HepG2 (cell line): Measurements from ENCODE around the gene CDC20. TPM values are rescaled to one million over a fixed set of nuclear protein-coding genes. Genes with fewer than 3 reads are reported as not detected.
A peak's percentile ranks its signal among the peaks of the same experiment; 100 is the strongest.

Experiments used
- BATF2 ChIP-seq: sonication (generic); formaldehyde crosslinking; IDR thresholded peaks from 2 replicates; pipeline ENCODE4 v1.8.0; 2022; ENCODE audit warnings: mild to moderate bottlenecking, missing genetic modification reagents, moderate library complexity
- CC2D1A ChIP-seq: sonication (generic); formaldehyde crosslinking; IDR thresholded peaks from 2 replicates; pipeline ENCODE4 v1.8.1; 2023; ENCODE audit warnings: mild to moderate bottlenecking, missing genetic modification reagents
- CENPT ChIP-seq: sonication (generic); formaldehyde crosslinking; IDR thresholded peaks from 2 replicates; pipeline ENCODE4 v1.8.0; 2022; ENCODE audit warnings: low read depth, mild to moderate bottlenecking, moderate library complexity, missing genetic modification reagents
- CSRNP1 ChIP-seq: sonication (generic); formaldehyde crosslinking; IDR thresholded peaks from 2 replicates; pipeline ENCODE4 v1.8.1; 2023; ENCODE audit warnings: mild to moderate bottlenecking, missing genetic modification reagents
- FLYWCH1 ChIP-seq: sonication (generic); formaldehyde crosslinking; IDR thresholded peaks from 2 replicates; pipeline ENCODE4 v1.8.1; 2023; ENCODE audit warnings: mild to moderate bottlenecking, missing genetic modification reagents
- GABPA ChIP-seq, 2 experiments: IDR thresholded peaks; 2 replicates each; pipeline ENCODE4 v1.6.1; 2011 to 2016; ENCODE audit warnings: low read depth in 2 of 2, low read length in 1 of 2, missing biosample characterization in 1 of 2, missing genetic modification characterization in 1 of 2
- MYC ChIP-seq: sonication (generic); formaldehyde crosslinking; IDR thresholded peaks from 2 replicates; pipeline ENCODE4 v1.9.0; 2021; ENCODE audit warnings: missing genetic modification reagents, borderline replicate concordance
- NR2C2 ChIP-seq: sonication (generic); formaldehyde crosslinking; IDR thresholded peaks from 2 replicates; pipeline ENCODE4 v1.4.0; 2020; ENCODE audit warnings: missing genetic modification reagents, mild to moderate bottlenecking, moderate library complexity, borderline replicate concordance
- PHF8 ChIP-seq: sonication (generic); formaldehyde crosslinking; IDR thresholded peaks from 2 replicates; pipeline ENCODE4 v1.5.0; 2020; ENCODE audit warnings: missing genetic modification reagents
- PLRG1 ChIP-seq: fragments of 450-650 bp; conservative IDR thresholded peaks from 2 replicates; pipeline ENCODE4 v1.6.1; 2016
- REL ChIP-seq: sonication (generic); formaldehyde crosslinking; conservative IDR thresholded peaks from 2 replicates; pipeline ENCODE4 v1.8.0; 2022; ENCODE audit warnings: mild to moderate bottlenecking, missing genetic modification reagents, moderate library complexity
- SIN3A ChIP-seq: IDR thresholded peaks from 2 replicates; pipeline ENCODE4 v1.6.1; 2011; ENCODE audit warnings: low read depth, mild to moderate bottlenecking, control low read depth, low read length, borderline replicate concordance
- SIN3B ChIP-seq: fragments of 150-350 bp; IDR thresholded peaks from 2 replicates; pipeline ENCODE4 v1.6.1; 2014; ENCODE audit warnings: low read length
- SP1 ChIP-seq, 2 experiments: fragments of 450-650 bp in 1 of 2; sonication (generic) in 1 of 2; formaldehyde crosslinking in 1 of 2; IDR thresholded peaks; 2 replicates each; pipeline versions ENCODE4 v1.4.0 to v1.6.1; 2016 to 2020; ENCODE audit warnings: missing genetic modification reagents in 1 of 2
- TCF12 ChIP-seq, 2 experiments: fragments of 450-650 bp in 1 of 2; sonication (generic) in 1 of 2; formaldehyde crosslinking in 1 of 2; IDR thresholded peaks; 2 replicates each; pipeline versions ENCODE4 v1.6.1 to v1.8.0; 2017 to 2022; ENCODE audit warnings: antibody characterized with exemption in 1 of 2, mild to moderate bottlenecking in 1 of 2, missing genetic modification reagents in 1 of 2, moderate library complexity in 1 of 2
- ZFP90 ChIP-seq: sonication (generic); formaldehyde crosslinking; IDR thresholded peaks from 2 replicates; pipeline ENCODE4 v1.8.0; 2022; ENCODE audit warnings: missing genetic modification reagents, mild to moderate bottlenecking, inconsistent platforms, borderline replicate concordance
- ZMAT3 ChIP-seq: sonication (generic); formaldehyde crosslinking; conservative IDR thresholded peaks from 2 replicates; pipeline ENCODE4 v1.7.0; 2021; ENCODE audit warnings: missing genetic modification reagents
- ZNF17 ChIP-seq: sonication (generic); formaldehyde crosslinking; IDR thresholded peaks from 2 replicates; pipeline ENCODE4 v1.5.0; 2020; ENCODE audit warnings: mild to moderate bottlenecking, missing genetic modification reagents
- ZNF235 ChIP-seq: sonication (generic); formaldehyde crosslinking; IDR thresholded peaks from 2 replicates; pipeline ENCODE4 v1.8.1; 2023; ENCODE audit warnings: mild to moderate bottlenecking, missing genetic modification reagents, borderline replicate concordance
- ZNF331 ChIP-seq: sonication (generic); formaldehyde crosslinking; IDR thresholded peaks from 2 replicates; pipeline ENCODE4 v1.4.0; 2020; ENCODE audit warnings: missing genetic modification reagents
- ZNF383 ChIP-seq: sonication (generic); formaldehyde crosslinking; IDR thresholded peaks from 2 replicates; pipeline ENCODE4 v1.4.0; 2020; ENCODE audit warnings: missing genetic modification reagents, mild to moderate bottlenecking, borderline replicate concordance
- ZNF468 ChIP-seq: sonication (generic); formaldehyde crosslinking; IDR thresholded peaks from 2 replicates; pipeline ENCODE4 v1.8.0; 2022; ENCODE audit warnings: mild to moderate bottlenecking, moderate library complexity, missing genetic modification reagents
- ZNF589 ChIP-seq: sonication (generic); formaldehyde crosslinking; conservative IDR thresholded peaks from 2 replicates; pipeline ENCODE4 v1.8.0; 2022; ENCODE audit warnings: mild to moderate bottlenecking, moderate library complexity, missing genetic modification reagents
- ZNF780A ChIP-seq: sonication (generic); formaldehyde crosslinking; IDR thresholded peaks from 2 replicates; pipeline ENCODE4 v1.8.0; 2022; ENCODE audit warnings: mild to moderate bottlenecking, missing genetic modification reagents, moderate library complexity
- polyA plus RNA-seq, 8 experiments: library from polyadenylated mRNA; depleted of rRNA in 3 of 8; stranded (reverse) in 7 of 8; unstranded in 1 of 8; fragments of >200 nt; fragmentation: Illumina TruSeq in 4 of 8; extraction: Trizol in 4 of 8; gene quantifications; 2 replicates each; pipeline versions ENCODE4 v1.2.1 to v1.2.3, GENCODE V29; 2011 to 2016; ENCODE audit warnings: low read depth in 4 of 8, missing spikeins in 1 of 8, mixed read lengths in 1 of 8; ENCODE audit not compliant: insufficient read depth in 1 of 8
- total RNA-seq, 5 experiments: library from RNA; depleted of rRNA; stranded (reverse); fragments of >200 nt; fragmentation: Illumina TruSeq; extraction: Trizol; gene quantifications; 2 replicates each; pipeline ENCODE4 v1.2.3, GENCODE V29; 2016; ENCODE audit warnings: low read depth in 1 of 5
- TF ChIP-seq, protein P1 (sequence below): sonication (generic); formaldehyde crosslinking; IDR thresholded peaks from 2 replicates; pipeline ENCODE4 v1.4.0; 2020; ENCODE audit warnings: mild to moderate bottlenecking, missing genetic modification reagents

CDC20 gene
- total and polyA plus RNA-seq, 2 of the 13 experiments (the other 11 are each of a cell fraction or from before 2014, with no cell fraction given) = 57.9 to 90.0 TPM

GRCh38 chr1:43358746-43359693, at the start of gene CDC20 (continued):
- TF ChIP-seq ZNF383 (CRISPR knock-in tag) = no peak
- TF ChIP-seq SIN3B = peak; percentile 98
- peak; percentile 97; the same call in 1 of the 2 replicates for TF ChIP-seq CC2D1A (CRISPR knock-in tag)
- peak; percentile 88 for TF ChIP-seq ZNF780A (CRISPR knock-in tag)
- peak; percentile 95 for TF ChIP-seq CSRNP1 (CRISPR knock-in tag)
- TF ChIP-seq PHF8 = peak; percentile 55; the same call in 1 of the 2 replicates
- no peak for TF ChIP-seq ZNF17 (CRISPR knock-in tag)
- peak; percentile 98 for TF ChIP-seq REL
- TF ChIP-seq GABPA (IDR thresholded peaks at IDR 0.05; ENCODE audit: low read depth, low read length) = peak; percentile 70
- TF ChIP-seq GABPA (CRISPR knock-in tag; IDR thresholded peaks at IDR 0.05; ENCODE audit: low read depth) = peak; percentile 93
- TF ChIP-seq ZMAT3 (CRISPR knock-in tag) = no peak
- no peak for TF ChIP-seq FLYWCH1 (CRISPR knock-in tag)
- peak; percentile 82; the same call in 1 of the 2 replicates for TF ChIP-seq CENPT
- peak; percentile 97 for TF ChIP-seq BATF2 (CRISPR knock-in tag)
- TF ChIP-seq PLRG1 = no peak
- no peak for TF ChIP-seq ZNF468 (CRISPR knock-in tag)
- no peak for TF ChIP-seq ZNF331 (CRISPR knock-in tag)
- TF ChIP-seq SP1 (IDR thresholded peaks at IDR 0.05) = no peak
- TF ChIP-seq SP1 (CRISPR knock-in tag; IDR thresholded peaks at IDR 0.05) = peak; percentile 57
- TF ChIP-seq, protein P1, sequence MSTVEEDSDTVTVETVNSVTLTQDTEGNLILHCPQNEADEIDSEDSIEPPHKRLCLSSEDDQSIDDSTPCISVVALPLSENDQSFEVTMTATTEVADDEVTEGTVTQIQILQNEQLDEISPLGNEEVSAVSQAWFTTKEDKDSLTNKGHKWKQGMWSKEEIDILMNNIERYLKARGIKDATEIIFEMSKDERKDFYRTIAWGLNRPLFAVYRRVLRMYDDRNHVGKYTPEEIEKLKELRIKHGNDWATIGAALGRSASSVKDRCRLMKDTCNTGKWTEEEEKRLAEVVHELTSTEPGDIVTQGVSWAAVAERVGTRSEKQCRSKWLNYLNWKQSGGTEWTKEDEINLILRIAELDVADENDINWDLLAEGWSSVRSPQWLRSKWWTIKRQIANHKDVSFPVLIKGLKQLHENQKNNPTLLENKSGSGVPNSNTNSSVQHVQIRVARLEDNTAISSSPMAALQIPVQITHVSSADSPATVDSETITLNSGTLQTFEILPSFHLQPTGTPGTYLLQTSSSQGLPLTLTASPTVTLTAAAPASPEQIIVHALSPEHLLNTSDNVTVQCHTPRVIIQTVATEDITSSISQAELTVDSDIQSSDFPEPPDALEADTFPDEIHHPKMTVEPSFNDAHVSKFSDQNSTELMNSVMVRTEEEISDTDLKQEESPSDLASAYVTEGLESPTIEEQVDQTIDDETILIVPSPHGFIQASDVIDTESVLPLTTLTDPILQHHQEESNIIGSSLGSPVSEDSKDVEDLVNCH = no peak
- no peak for TF ChIP-seq ZNF235 (CRISPR knock-in tag)
- TF ChIP-seq SIN3A = peak; percentile 99
- peak; percentile 30; the same call in 1 of the 2 replicates for TF ChIP-seq NR2C2 (CRISPR knock-in tag)
- no peak for TF ChIP-seq TCF12 (IDR thresholded peaks at IDR 0.05)
- no peak for TF ChIP-seq TCF12 (CRISPR knock-in tag; IDR thresholded peaks at IDR 0.05)
- peak; percentile 81 for TF ChIP-seq ZFP90 (CRISPR knock-in tag)
- TF ChIP-seq ZNF589 (CRISPR knock-in tag) = peak; percentile 91
- peak; percentile 58 for TF ChIP-seq MYC (CRISPR knock-in tag)
